PC-9 (cell line): Measurements from ENCODE around the gene FLYWCH1.

Experiments
- CTCF ChIP-seq: fragments of 200-600 bp; sonication (generic); conservative IDR thresholded peaks from 2 replicates; pipeline ENCODE4 v1.6.1; 2017; ENCODE audit warnings: mixed run types, antibody characterized with exemption, mild to moderate bottlenecking, moderate library complexity
- EZH2 ChIP-seq: fragments of 200-600 bp; sonication (generic); IDR thresholded peaks from 2 replicates; pipeline ENCODE4 v1.8.0; 2017; ENCODE audit warnings: antibody characterized with exemption, low read depth

GRCh38 chr16:2974319-2975056 is 62.8 kb downstream of the FLYWCH1 start:
- TF ChIP-seq EZH2 = no peak
- TF ChIP-seq CTCF = no peak
